UCSD-AML1 (cell line): ENCODE results near the gene ABCA13.

ENCODE experiments used
- DNase-seq: peaks from one replicate; lab custom pipeline; 2025; ENCODE audit not compliant: unreplicated experiment; lab: John Stamatoyannopoulos, UW

The ABCA13 gene

GRCh38 chr7:48426331-48426965 lies 255.2 kb downstream of the ABCA13 start:
- no peak for DNase-seq

GRCh38 chr7:48426966-48427555 lies 255.8 kb downstream of the ABCA13 start:
- no peak for DNase-seq

GRCh38 chr7:48427671-48428070 lies 256.4 kb downstream of the ABCA13 start:
- DNase-seq = no peak

GRCh38 chr7:48428091-48428684 lies 256.9 kb downstream of the ABCA13 start:
- DNase-seq = no peak

GRCh38 chr7:48429117-48429516 lies 257.9 kb downstream of the ABCA13 start:
- DNase-seq = no peak

- no peak for DNase-seq
Measured at GRCh38 chr7:48438206-48438605, 266.9 kb downstream of the ABCA13 start.

GRCh38 chr7:48441848-48442492 lies 270.7 kb downstream of the ABCA13 start:
- DNase-seq = no peak

- no peak for DNase-seq
Measured at GRCh38 chr7:48443051-48443450, 271.8 kb downstream of the ABCA13 start.

GRCh38 chr7:48446721-48447120 lies 275.5 kb downstream of the ABCA13 start:
- no peak for DNase-seq

GRCh38 chr7:48452218-48452617 lies 281.0 kb downstream of the ABCA13 start:
- DNase-seq = no peak

GRCh38 chr7:48454750-48455192 lies 283.5 kb downstream of the ABCA13 start:
- no peak for DNase-seq

- DNase-seq = no peak
Measured at GRCh38 chr7:48455363-48455762, 284.1 kb downstream of the ABCA13 start.

GRCh38 chr7:48458701-48459524 lies 287.7 kb downstream of the ABCA13 start:
- DNase-seq = no peak

- DNase-seq = no peak
Measured at GRCh38 chr7:48466713-48467112, 295.5 kb downstream of the ABCA13 start.

- no peak for DNase-seq
Measured at GRCh38 chr7:48471196-48471595, 299.9 kb downstream of the ABCA13 start.

GRCh38 chr7:48472640-48473039 lies 301.4 kb downstream of the ABCA13 start:
- DNase-seq = no peak

GRCh38 chr7:48473205-48473865 lies 302.1 kb downstream of the ABCA13 start:
- no peak for DNase-seq

GRCh38 chr7:48481235-48481634 lies 310.0 kb downstream of the ABCA13 start:
- DNase-seq = no peak

GRCh38 chr7:48497521-48497920 lies 326.3 kb downstream of the ABCA13 start:
- no peak for DNase-seq

GRCh38 chr7:48502021-48502420 lies 330.8 kb downstream of the ABCA13 start:
- no peak for DNase-seq

- no peak for DNase-seq
Measured at GRCh38 chr7:48505051-48505450, 333.8 kb downstream of the ABCA13 start.
